MM.1S (cell line): ENCODE results near the gene FBXO42.

Experiments used
- EZH2 ChIP-seq: fragments of 300-600 bp; sonication (generic); optimal IDR thresholded peaks from 2 replicates; pipeline ENCODE3; 2017; ENCODE audit warnings: low read depth, mild to moderate bottlenecking, antibody characterized with exemption, low read length, mixed read lengths
- EZH2phosphoT487 ChIP-seq: fragments of 300-600 bp; sonication (generic); IDR thresholded peaks from 2 replicates; pipeline ENCODE4 v1.6.1; 2018; ENCODE audit warnings: antibody characterized with exemption, low read length
- TF ChIP-seq, protein P1 (sequence below): fragments of 300-600 bp; sonication (generic); IDR thresholded peaks from 2 replicates; pipeline ENCODE4 v1.5.1; 2016; ENCODE audit warnings: antibody characterized with exemption, low read length, mixed read lengths

DNA sequence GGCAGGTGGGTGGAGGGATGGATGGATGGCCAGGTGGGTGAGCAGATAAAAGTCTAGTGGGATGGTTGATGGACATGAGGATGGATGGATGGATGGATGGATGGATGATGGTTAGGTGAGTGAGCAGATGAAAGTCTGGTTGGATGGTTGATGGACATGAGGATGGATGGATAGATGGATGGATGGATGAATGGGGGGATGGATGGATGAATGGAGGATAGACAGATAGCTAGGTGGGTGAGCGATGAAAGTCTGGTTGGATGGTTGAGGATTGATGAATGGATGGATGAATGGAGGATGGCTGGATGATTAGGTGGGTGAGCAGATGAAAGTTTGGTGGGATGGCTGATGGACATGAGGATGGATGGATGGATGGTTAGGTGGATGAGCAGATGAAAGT lies 130.8 kb downstream of the FBXO42 start:
- TF ChIP-seq, protein P1, sequence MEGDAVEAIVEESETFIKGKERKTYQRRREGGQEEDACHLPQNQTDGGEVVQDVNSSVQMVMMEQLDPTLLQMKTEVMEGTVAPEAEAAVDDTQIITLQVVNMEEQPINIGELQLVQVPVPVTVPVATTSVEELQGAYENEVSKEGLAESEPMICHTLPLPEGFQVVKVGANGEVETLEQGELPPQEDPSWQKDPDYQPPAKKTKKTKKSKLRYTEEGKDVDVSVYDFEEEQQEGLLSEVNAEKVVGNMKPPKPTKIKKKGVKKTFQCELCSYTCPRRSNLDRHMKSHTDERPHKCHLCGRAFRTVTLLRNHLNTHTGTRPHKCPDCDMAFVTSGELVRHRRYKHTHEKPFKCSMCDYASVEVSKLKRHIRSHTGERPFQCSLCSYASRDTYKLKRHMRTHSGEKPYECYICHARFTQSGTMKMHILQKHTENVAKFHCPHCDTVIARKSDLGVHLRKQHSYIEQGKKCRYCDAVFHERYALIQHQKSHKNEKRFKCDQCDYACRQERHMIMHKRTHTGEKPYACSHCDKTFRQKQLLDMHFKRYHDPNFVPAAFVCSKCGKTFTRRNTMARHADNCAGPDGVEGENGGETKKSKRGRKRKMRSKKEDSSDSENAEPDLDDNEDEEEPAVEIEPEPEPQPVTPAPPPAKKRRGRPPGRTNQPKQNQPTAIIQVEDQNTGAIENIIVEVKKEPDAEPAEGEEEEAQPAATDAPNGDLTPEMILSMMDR: no peak
- TF ChIP-seq EZH2 (no peak), EZH2phosphoT487 (no peak)
